DOHH2 (cell line): Measurements from ENCODE around the gene ANK3.

Experiments used
- H3F3A ChIP-seq: fragments of 200-600 bp; sonication (generic), shearing (Covaris generic); 2 replicates; pipeline ENCODE4 v1.6.0; 2016; ENCODE audit warnings: antibody characterized with exemption, mild to moderate bottlenecking; ENCODE audit not compliant: control insufficient read depth, insufficient read depth
- H3K27ac ChIP-seq: fragments of 200-600 bp; sonication (generic); 2 replicates; pipeline ENCODE4 v1.5.1; 2014; ENCODE audit warnings: low read depth, mild to moderate bottlenecking, low read length, moderate library complexity
- H3K27me3 ChIP-seq: fragments of 200-600 bp; sonication (generic); 2 replicates; pipeline ENCODE4 v1.6.1; 2014; ENCODE audit warnings: mild to moderate bottlenecking, low read length, mixed read lengths; ENCODE audit not compliant: control insufficient read depth
- H3K36me3 ChIP-seq: fragments of 200-600 bp; sonication (generic); 2 replicates; pipeline ENCODE4 v1.6.1; 2014; ENCODE audit warnings: mild to moderate bottlenecking, low read length, moderate library complexity, mixed read lengths; ENCODE audit not compliant: control insufficient read depth
- H3K4me1 ChIP-seq: fragments of 200-600 bp; sonication (generic); 2 replicates; pipeline ENCODE4 v1.6.1; 2014; ENCODE audit warnings: mild to moderate bottlenecking, low read length, mixed read lengths; ENCODE audit not compliant: control insufficient read depth
- H3K4me2 ChIP-seq: fragments of 200-600 bp; sonication (generic); 2 replicates; pipeline ENCODE4 v1.6.0; 2014; ENCODE audit warnings: mild to moderate bottlenecking, low read length, moderate library complexity
- H3K4me3 ChIP-seq: fragments of 200-600 bp; sonication (generic); 2 replicates; pipeline ENCODE4 v1.5.1; 2014; ENCODE audit warnings: mild to moderate bottlenecking, low read length, mixed read lengths
- H3K79me2 ChIP-seq: fragments of 200-600 bp; sonication (generic); 2 replicates; pipeline ENCODE4 v1.6.1; 2014; ENCODE audit warnings: mild to moderate bottlenecking, low read length, mixed read lengths; ENCODE audit not compliant: control insufficient read depth
- H3K9me2 ChIP-seq: fragments of 200-600 bp; sonication (generic); replicated peaks from 2 replicates; pipeline ENCODE4 v1.6.1; 2014; ENCODE audit warnings: mild to moderate bottlenecking, low read length, mixed read lengths; ENCODE audit not compliant: control insufficient read depth
- H3K9me3 ChIP-seq: fragments of 200-600 bp; sonication (generic); 2 replicates; pipeline ENCODE4 v1.6.1; 2014; ENCODE audit warnings: antibody characterized with exemption, low read length, mixed read lengths; ENCODE audit not compliant: control insufficient read depth, insufficient read depth
- H4K20me1 ChIP-seq: fragments of 200-600 bp; sonication (generic); 2 replicates; pipeline ENCODE4 v1.6.0; 2014; ENCODE audit warnings: low read depth, mild to moderate bottlenecking, antibody characterized with exemption, low read length, moderate library complexity; ENCODE audit not compliant: control insufficient read depth, insufficient read depth
- EZH2phosphoT487 ChIP-seq: fragments of 200-600 bp; sonication (generic); IDR thresholded peaks from 2 replicates; pipeline ENCODE4 v1.6.1; 2017; ENCODE audit warnings: borderline replicate concordance, mild to moderate bottlenecking, antibody characterized with exemption, low read length, moderate library complexity, mixed read lengths
- TF ChIP-seq, protein P1 (sequence below): fragments of 200-600 bp; sonication (generic); IDR thresholded peaks from one replicate; pipeline ENCODE4 v1.5.1; 2014; ENCODE audit warnings: antibody characterized with exemption, mild to moderate bottlenecking, low read depth, low read length; ENCODE audit not compliant: poor library complexity, severe bottlenecking

The ANK3 gene

DNA sequence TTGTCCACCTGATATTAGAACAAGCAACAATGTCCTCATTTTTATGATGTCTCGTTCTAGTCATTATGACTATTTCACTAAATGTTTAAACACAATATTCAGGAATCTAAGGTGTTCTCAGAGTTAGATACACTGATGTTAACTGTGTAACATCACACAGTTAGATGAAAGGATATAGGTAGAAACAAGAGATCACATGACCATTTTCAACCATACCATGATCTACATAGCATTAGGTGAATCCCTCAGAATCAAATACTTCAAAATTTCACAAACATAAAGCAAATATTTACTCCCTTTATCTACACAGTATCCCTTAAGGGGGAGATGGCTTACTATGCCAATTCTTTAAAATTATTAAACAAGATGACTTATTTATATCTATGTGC is 90.3 kb downstream of the ANK3 start:
- no peaks in the 10 kb centered on the region; the same call in 1 of the 2 replicates for H4K20me1 ChIP-seq
- H3K27ac ChIP-seq = no peak overlapping the region
- no peak overlapping the region for H3K4me2 ChIP-seq
- H3K79me2 ChIP-seq = peaks cover 96% of the 10 kb centered on the region
- H3F3A ChIP-seq = peaks cover 9% of the 10 kb centered on the region
- no peaks in the 10 kb centered on the region for H3K27me3 ChIP-seq
- H3K4me1 ChIP-seq = peaks cover 36% of the 10 kb centered on the region
- no peaks in the 10 kb centered on the region for H3K9me3 ChIP-seq
- H3K9me2 ChIP-seq = no peaks in the 10 kb centered on the region
- TF ChIP-seq, protein P1, sequence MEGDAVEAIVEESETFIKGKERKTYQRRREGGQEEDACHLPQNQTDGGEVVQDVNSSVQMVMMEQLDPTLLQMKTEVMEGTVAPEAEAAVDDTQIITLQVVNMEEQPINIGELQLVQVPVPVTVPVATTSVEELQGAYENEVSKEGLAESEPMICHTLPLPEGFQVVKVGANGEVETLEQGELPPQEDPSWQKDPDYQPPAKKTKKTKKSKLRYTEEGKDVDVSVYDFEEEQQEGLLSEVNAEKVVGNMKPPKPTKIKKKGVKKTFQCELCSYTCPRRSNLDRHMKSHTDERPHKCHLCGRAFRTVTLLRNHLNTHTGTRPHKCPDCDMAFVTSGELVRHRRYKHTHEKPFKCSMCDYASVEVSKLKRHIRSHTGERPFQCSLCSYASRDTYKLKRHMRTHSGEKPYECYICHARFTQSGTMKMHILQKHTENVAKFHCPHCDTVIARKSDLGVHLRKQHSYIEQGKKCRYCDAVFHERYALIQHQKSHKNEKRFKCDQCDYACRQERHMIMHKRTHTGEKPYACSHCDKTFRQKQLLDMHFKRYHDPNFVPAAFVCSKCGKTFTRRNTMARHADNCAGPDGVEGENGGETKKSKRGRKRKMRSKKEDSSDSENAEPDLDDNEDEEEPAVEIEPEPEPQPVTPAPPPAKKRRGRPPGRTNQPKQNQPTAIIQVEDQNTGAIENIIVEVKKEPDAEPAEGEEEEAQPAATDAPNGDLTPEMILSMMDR = no peak
- TF ChIP-seq EZH2phosphoT487 = no peak
- no peaks in the 10 kb centered on the region for H3K36me3 ChIP-seq
- no peak overlapping the region for H3K4me3 ChIP-seq

DNA sequence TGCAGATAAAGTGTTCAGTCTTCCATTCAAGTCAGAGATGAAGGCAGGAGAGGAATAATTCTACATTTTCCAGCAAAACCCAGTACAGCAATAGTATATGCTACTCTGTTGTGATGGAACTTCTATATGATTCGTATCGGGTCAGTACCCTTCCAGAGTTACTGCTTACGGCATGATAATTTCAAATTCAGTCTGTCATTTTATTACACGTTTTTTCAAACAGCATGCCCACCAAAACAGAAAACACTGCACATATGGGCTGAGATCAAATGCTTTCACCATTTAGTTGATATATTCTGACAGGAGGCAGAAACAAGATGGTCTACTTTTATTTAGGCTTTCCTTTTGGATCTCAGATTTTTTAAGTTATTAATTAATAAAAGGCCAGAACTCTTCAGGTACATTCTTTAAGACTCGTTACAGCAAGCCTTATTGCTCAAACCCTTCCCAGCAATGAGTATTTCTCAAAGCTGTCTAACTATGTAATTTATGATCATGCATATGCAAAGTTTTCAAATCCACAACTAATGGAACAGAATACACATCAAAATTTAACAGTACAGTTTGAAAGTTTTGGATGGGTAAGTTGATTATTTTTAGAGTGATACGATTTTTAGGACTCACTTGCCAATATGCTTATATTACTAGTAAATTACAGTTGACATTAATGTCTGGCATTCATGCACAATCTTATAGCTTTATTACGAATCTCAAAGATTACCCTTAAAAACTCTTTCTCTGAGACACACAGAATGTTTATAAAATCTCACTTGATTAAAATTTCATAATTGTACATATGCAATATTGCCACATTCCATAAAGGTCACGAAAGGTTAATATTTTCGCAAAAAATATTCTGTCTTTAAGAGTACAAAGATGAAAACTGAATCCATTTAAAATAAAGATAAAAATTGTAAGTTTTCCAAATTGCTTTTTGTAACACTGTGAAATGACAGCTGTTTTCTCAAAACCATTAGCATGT is 91.0 kb downstream of the ANK3 start:
- H3K27me3 ChIP-seq = no peaks in the 10 kb centered on the region
- no peaks in the 10 kb centered on the region; the same call in 1 of the 2 replicates for H4K20me1 ChIP-seq
- H3K4me2 ChIP-seq = no peak overlapping the region
- H3K9me3 ChIP-seq = no peaks in the 10 kb centered on the region
- TF ChIP-seq, protein P1 = no peak
- TF ChIP-seq EZH2phosphoT487 = no peak
- no peak overlapping the region for H3K4me3 ChIP-seq
- peaks cover 37% of the 10 kb centered on the region for H3K4me1 ChIP-seq
- no peak overlapping the region for H3K27ac ChIP-seq
- no peaks in the 10 kb centered on the region for H3K9me2 ChIP-seq
- H3K36me3 ChIP-seq = no peaks in the 10 kb centered on the region
- H3K79me2 ChIP-seq = peaks cover 96% of the 10 kb centered on the region
- H3F3A ChIP-seq = peaks cover 9% of the 10 kb centered on the region

DNA sequence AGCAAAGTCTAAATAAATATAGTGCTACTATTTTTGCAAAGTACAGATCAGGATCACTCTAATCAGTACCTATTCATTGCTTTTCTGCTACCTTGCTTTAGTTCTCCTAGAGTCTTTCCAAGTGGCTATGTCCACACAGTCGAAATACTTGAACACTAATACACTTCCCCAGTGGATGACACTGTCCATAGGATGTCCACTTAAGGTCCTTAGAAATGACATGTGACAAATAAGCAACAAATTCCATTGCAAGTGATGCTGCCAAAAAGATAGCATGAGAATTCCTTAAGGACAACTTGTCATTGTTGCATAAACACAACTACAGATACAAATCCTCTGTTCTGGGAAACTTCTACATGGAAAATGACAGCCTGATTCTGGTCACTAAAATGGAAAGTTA is 93.6 kb downstream of the ANK3 start:
- no peak overlapping the region for H3K27ac ChIP-seq
- no peaks in the 10 kb centered on the region for H3K9me2 ChIP-seq
- no peaks in the 10 kb centered on the region for H3K9me3 ChIP-seq
- TF ChIP-seq EZH2phosphoT487 = no peak
- TF ChIP-seq, protein P1 = no peak
- no peaks in the 10 kb centered on the region; the same call in 1 of the 2 replicates for H4K20me1 ChIP-seq
- H3K4me3 ChIP-seq = no peak overlapping the region
- H3K4me2 ChIP-seq = no peak overlapping the region; the same call in 1 of the 2 replicates
- peaks cover 11% of the 10 kb centered on the region for H3F3A ChIP-seq
- peaks cover 54% of the 10 kb centered on the region for H3K4me1 ChIP-seq
- no peaks in the 10 kb centered on the region for H3K27me3 ChIP-seq
- peaks cover 96% of the 10 kb centered on the region for H3K79me2 ChIP-seq
- no peaks in the 10 kb centered on the region for H3K36me3 ChIP-seq
